ENCODE results near the gene UBE2N. TPM values are rescaled to one million over a fixed set of nuclear protein-coding genes. Genes with fewer than 3 reads are reported as not detected.
"Not testable (repeated sequence)": the region's sequence is repeated elsewhere in the genome, so short reads cannot be mapped to it uniquely, and the experiment has no call there.

UBE2N gene
- total and polyA plus RNA-seq, 2 donors (not counting 3 experiments of a cell fraction or from before 2014, with no cell fraction given), result 59.2 to 125 TPM

DNA sequence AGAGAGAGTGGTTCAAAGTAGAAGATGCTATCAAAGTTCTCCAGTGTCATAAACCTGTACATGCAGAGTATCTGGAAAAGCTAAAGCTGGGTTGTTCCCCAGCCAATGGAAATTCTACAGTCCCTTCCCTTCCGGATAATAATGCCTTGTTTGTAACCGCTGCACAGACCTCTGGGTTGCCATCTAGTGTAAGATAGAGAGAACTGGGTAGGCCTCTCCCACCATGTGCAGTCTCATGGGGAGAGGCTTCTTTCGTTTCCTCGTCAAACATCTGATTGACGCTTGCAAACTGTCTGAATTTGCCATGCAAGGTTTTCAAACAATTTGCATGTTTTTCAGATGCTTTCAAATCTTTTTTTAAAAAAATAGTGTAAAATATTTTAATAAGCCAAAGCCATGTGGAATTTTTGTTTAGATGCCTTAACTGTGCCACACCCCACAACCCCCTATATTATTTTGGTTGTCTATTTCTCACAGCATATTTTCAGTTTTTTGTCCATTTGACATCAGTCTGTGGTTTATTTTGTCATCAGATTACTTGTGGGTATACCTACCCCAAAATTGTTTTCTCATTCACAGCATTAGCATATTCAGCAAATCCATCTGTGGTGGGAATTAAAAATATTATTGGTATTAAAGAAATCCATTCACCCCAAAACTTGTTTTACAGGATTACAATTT is 42.4 kb downstream of the UBE2N start:
- peak; percentile 91 for FAIRE-seq
- POLR2A ChIA-PET, result interaction anchor here (1.0 kb wide), 1 partner anchor 415 kb away, joined by 4 read pairs; no protein-coding TSS in a partner anchor

GRCh38 chr12:93397412-93397811 is 44.3 kb downstream of the UBE2N start:
- no peak for TF ChIP-seq EZH2 (IDR thresholded peaks at IDR 0.05; ENCODE audit: borderline replicate concordance, low read depth, low read length, severe bottlenecking)
- Histone ChIP-seq H3K79me2 (ENCODE audit: control insufficient read depth, insufficient read depth, low read length) (peaks cover 27% of the 10 kb centered on the region), H3K9ac (replicated peaks; ENCODE audit: extremely low read depth, insufficient read depth, low read length) (no peak overlapping the region), H3K9me3 (replicated peaks; ENCODE audit: control insufficient read depth, insufficient read depth, low read length) (no peaks in the 10 kb centered on the region), H3K27ac (ENCODE audit: insufficient read depth, low read depth, low read length) (no peak overlapping the region), H2AFZ (ENCODE audit: low read depth, low read length) (no peak overlapping the region), H3K4me1 (ENCODE audit: control insufficient read depth, extremely low read depth, insufficient read depth, low read length) (no peaks in the 10 kb centered on the region), H3K36me3 (ENCODE audit: control insufficient read depth in 2 of 2, extremely low read depth in 1 of 2, insufficient read depth in 2 of 2, low read length in 2 of 2) (peaks cover 18 to 24% of the 10 kb centered on the region in 2 experiments), H3K9me1 (replicated peaks; ENCODE audit: control insufficient read depth, extremely low read depth, insufficient read depth, low read length) (no peaks in the 10 kb centered on the region), H3K4me3 (replicated peaks in 1 of 3; ENCODE audit: insufficient read depth in 1 of 3, low read depth in 1 of 3, low read length in 3 of 3) (no peak overlapping the region), H4K20me1 (replicated peaks; ENCODE audit: control insufficient read depth, extremely low read depth, insufficient read depth, low read length) (no peaks in the 10 kb centered on the region), H3K4me2 (ENCODE audit: insufficient read depth, low read length) (no peak overlapping the region), H3K27me3 (ENCODE audit: control insufficient read depth in 2 of 2, insufficient read depth in 2 of 2, low read length in 2 of 2) (no peaks in the 10 kb centered on the region)
- dilution Hi-C loops (cut with MboI; ENCODE audit: extremely low pct_ligation_motif_present, low sequenced_read_pairs), result loop anchor here (25.0 kb wide), 1 partner anchor 385 kb away; no protein-coding TSS in a partner anchor
- intact Hi-C loops (cut with micrococcal nuclease), result loop anchor here (2.0 to 5.0 kb wide), 5 partner anchors 300 to 705 kb away; no protein-coding TSS in a partner anchor
- DNase-seq (ENCODE audit: low read depth, low spot score), result no peak
- ChIA-PET CTCF (interaction anchor here (0.5 to 4.3 kb wide), 14 partner anchors 11 to 705 kb away, joined by 3 to 79 read pairs (median 5); no protein-coding TSS in a partner anchor), POLR2A (no interaction called here)
- BruUV-seq (replicated peaks), result no TSS peak
- FAIRE-seq, result no peak

More for the DNA sequence above, 42.4 kb downstream of the UBE2N start:
- not testable (repeated sequence) for H3K9me3 ChIP-seq (replicated peaks; ENCODE audit: control insufficient read depth, insufficient read depth, low read length); H3K9ac ChIP-seq (replicated peaks; ENCODE audit: extremely low read depth, insufficient read depth, low read length); BruUV-seq (replicated peaks); H2AFZ ChIP-seq (ENCODE audit: low read depth, low read length); H3K9me1 ChIP-seq (replicated peaks; ENCODE audit: control insufficient read depth, extremely low read depth, insufficient read depth, low read length); H3K27ac ChIP-seq (ENCODE audit: insufficient read depth, low read depth, low read length); DNase-seq (ENCODE audit: low read depth, low spot score); H3K27me3 ChIP-seq (ENCODE audit: control insufficient read depth in 2 of 2, insufficient read depth in 2 of 2, low read length in 2 of 2); H3K4me2 ChIP-seq (ENCODE audit: insufficient read depth, low read length); H4K20me1 ChIP-seq (replicated peaks; ENCODE audit: control insufficient read depth, extremely low read depth, insufficient read depth, low read length); H3K4me3 ChIP-seq (replicated peaks in 1 of 3; ENCODE audit: insufficient read depth in 1 of 3, low read depth in 1 of 3, low read length in 3 of 3); H3K4me1 ChIP-seq (ENCODE audit: control insufficient read depth, extremely low read depth, insufficient read depth, low read length)
- CTCF ChIA-PET, result interaction anchor here (4.3 kb wide), 1 partner anchor 411 kb away, joined by 79 read pairs; no protein-coding TSS in a partner anchor
- dilution Hi-C loops (cut with MboI; ENCODE audit: extremely low pct_ligation_motif_present, low sequenced_read_pairs), result loop anchor here (25.0 kb wide), 1 partner anchor 387 kb away; no protein-coding TSS in a partner anchor
- peaks cover 16% of the 10 kb centered on the region for H3K79me2 ChIP-seq (ENCODE audit: control insufficient read depth, insufficient read depth, low read length)
- intact Hi-C loops (cut with micrococcal nuclease), result loop anchor here (5.0 kb wide), 3 partner anchors 302 to 703 kb away; no protein-coding TSS in a partner anchor
- H3K36me3 ChIP-seq (ENCODE audit: control insufficient read depth in 2 of 2, extremely low read depth in 1 of 2, insufficient read depth in 2 of 2, low read length in 2 of 2), result peaks cover 18 to 24% of the 10 kb centered on the region in 2 experiments

Data from endothelial cell of umbilical vein (primary cell).